Upper lobe of right lung (tissue), 1 donor: ENCODE data around the gene RALA. TPM values are rescaled to one million over a fixed set of nuclear protein-coding genes. Genes with fewer than 3 reads are reported as not detected.
"Not testable (repeated sequence)": the region's sequence is repeated elsewhere in the genome, so short reads cannot be mapped to it uniquely, and the experiment has no call there.

Source experiments
- ATAC-seq: fragments of 200-7000 bp; cut with Tn5 transposase; one replicate; pipeline ENCODE4 v1.9.1; 2020; ENCODE audit warnings: mild to moderate bottlenecking, moderate library complexity
- DNase-seq: peaks from one replicate; pipeline ENCODE4 v3.0.0-alpha.2; 2020
- H3K27ac ChIP-seq: fragments of 200-600 bp; one replicate; pipeline ENCODE4 v1.8.0; 2022
- H3K27me3 ChIP-seq: fragments of 200-600 bp; one replicate; pipeline ENCODE4 v1.8.0; 2022; ENCODE audit warnings: mild to moderate bottlenecking
- H3K36me3 ChIP-seq: fragments of 200-600 bp; one replicate; pipeline ENCODE4 v1.8.0; 2022
- H3K4me1 ChIP-seq: fragments of 200-600 bp; one replicate; pipeline ENCODE4 v1.8.0; 2022
- H3K4me3 ChIP-seq: fragments of 200-600 bp; one replicate; pipeline ENCODE4 v1.8.0; 2022; ENCODE audit warnings: mild to moderate bottlenecking
- H3K9me3 ChIP-seq: fragments of 200-600 bp; one replicate; pipeline ENCODE4 v1.8.0; 2022
- CTCF ChIP-seq: fragments of 200-600 bp; IDR thresholded peaks from one replicate; pipeline ENCODE4 v1.8.0; 2022; ENCODE audit warnings: antibody characterized with exemption
- intact Hi-C: fragments of 100-400 bp; cut with DNase I; formaldehyde crosslinking; loops from one replicate; pipeline ENCODE4 v1.11.0; 2022
- total RNA-seq: library from RNA; stranded (reverse); fragmentation: NEBNext Ultra II Directional; extraction: Animal tissue kit (Norgen Biotek cat#: 25700); gene quantifications from one replicate; pipeline ENCODE4 v1.2.1, GENCODE V29; 2021
- donor health status: DM: no; HTN: yes; CAD: no; lungs with severe emphysema.

RALA gene
- total RNA-seq, 1 donor from 2014 or later = 53.4 TPM

DNA sequence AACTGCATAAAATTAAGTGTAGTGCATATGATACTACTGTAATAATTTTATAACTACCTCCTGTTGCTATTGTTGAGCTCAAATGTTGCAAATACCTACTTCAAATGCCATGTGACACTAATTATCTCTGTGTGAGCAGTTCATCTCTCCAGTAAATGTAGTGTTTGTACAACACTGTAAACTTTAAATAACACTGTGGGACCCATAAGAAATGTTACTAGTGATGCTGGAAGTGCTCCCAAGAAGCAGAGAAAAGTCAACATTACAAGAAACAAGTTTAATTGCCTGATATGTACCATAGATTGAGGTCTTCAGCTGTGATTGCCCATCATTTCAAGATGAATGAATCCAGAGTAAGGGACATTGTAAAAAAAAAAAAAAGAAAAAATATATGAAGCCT, 39.9 kb downstream of the RALA start:
- no peak overlapping the region for H3K4me3 ChIP-seq
- no peak for TF ChIP-seq CTCF
- H3K9me3 ChIP-seq = no peaks in the 10 kb centered on the region
- ATAC-seq (no peak), DNase-seq (no peak)
- no peak overlapping the region for H3K27ac ChIP-seq
- no peaks in the 10 kb centered on the region for H3K27me3 ChIP-seq
- intact Hi-C loops = no loop called here
- no peaks in the 10 kb centered on the region for H3K36me3 ChIP-seq
- H3K4me1 ChIP-seq = peaks cover 13% of the 10 kb centered on the region

DNA sequence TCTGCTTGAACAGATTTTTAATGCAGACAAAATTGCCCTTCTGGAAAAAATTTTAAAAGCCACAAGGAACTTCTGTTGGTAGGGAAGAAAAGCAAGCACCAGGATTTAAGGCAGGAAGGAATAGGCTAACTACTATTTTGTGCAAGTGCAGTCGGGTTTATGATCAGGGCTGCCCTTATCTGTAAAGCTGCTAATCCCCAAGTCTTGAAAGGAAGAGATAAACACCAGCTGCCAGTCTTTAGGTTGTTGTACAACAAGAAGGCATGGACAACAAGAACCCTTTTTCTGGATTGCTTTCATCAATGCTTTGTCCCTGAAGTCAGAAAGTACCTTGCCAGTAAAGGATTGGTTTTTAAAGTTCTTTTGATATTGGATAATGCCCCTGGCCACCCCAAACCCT, 40.7 kb downstream of the RALA start:
- intact Hi-C loops = no loop called here

DNA sequence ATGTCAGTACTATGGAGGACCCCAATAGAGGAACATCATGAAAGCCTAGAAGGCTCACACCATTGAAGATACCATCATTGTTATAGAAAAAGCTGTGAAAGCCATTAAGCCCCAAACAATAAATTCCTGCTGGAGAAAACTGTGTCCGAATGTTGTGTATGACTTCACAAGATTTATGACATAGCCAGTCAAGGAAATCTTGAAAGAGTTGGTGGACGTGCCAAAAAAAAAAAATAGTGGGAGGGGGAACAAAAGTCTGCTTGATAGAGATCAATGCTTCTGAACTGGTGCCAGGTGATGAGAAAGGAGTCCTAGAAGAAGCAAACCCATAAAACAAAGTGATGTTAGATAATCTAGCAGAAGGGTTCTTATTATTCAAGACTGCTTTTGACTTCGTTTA, 41.2 kb downstream of the RALA start:
- no peak for TF ChIP-seq CTCF
- H3K4me1 ChIP-seq = peaks cover 13% of the 10 kb centered on the region
- H3K27ac ChIP-seq = no peak overlapping the region
- no peak for ATAC-seq
- no peaks in the 10 kb centered on the region for H3K27me3 ChIP-seq
- no peaks in the 10 kb centered on the region for H3K9me3 ChIP-seq
- no peak for DNase-seq
- intact Hi-C loops = no loop called here
- H3K36me3 ChIP-seq = no peaks in the 10 kb centered on the region
- H3K4me3 ChIP-seq = no peak overlapping the region

More for the DNA sequence above, 40.7 kb downstream of the RALA start:
- DNase-seq (no peak), ATAC-seq (no peak)
- H3K36me3 ChIP-seq = no peaks in the 10 kb centered on the region
- H3K27ac ChIP-seq = no peak overlapping the region
- no peaks in the 10 kb centered on the region for H3K9me3 ChIP-seq
- TF ChIP-seq CTCF = no peak
- H3K4me3 ChIP-seq = no peak overlapping the region
- peaks cover 13% of the 10 kb centered on the region for H3K4me1 ChIP-seq
- H3K27me3 ChIP-seq = no peaks in the 10 kb centered on the region

- Histone ChIP-seq H3K36me3 (no peaks in the 10 kb centered on the region), H3K4me1 (peaks cover 13% of the 10 kb centered on the region), H3K27me3 (no peaks in the 10 kb centered on the region), H3K4me3 (no peak overlapping the region), H3K9me3 (no peaks in the 10 kb centered on the region), H3K27ac (no peak overlapping the region)
- TF ChIP-seq CTCF = no peak
- ATAC-seq (no peak), DNase-seq (no peak)
- intact Hi-C loops = no loop called here
Measured at GRCh38 chr7:39666562-39666961, 43.2 kb downstream of the RALA start.

DNA sequence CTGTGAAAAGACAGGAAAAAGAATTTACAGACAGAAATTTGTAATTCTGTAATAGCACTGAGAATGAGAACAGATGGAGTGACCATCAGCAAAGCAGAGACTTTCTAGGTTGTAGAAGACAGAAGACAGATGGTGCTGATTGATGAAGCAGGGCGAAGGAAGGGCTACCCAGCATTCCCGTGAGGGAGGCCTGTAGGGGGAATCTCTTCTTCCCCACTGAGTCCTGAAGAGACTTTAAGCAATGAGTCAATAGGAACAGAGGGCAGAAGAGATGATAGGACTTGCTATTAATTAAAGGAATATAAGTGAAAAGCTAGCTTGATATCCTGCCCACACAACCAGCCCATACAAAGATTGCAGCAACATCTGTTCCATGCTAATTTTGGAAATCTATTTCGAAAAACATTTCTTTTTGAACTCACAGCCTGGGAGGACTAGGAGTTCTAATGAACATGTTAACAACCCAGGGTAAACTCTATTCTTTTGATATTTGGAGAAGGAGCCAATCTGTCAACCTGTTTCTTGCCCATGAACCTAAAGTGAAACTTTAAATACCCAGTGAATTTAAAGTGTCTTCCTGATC, 44.1 kb downstream of the RALA start:
- H3K27ac ChIP-seq = no peak overlapping the region
- intact Hi-C loops = no loop called here
- no peak overlapping the region for H3K4me3 ChIP-seq
- H3K36me3 ChIP-seq = no peaks in the 10 kb centered on the region
- ATAC-seq = no peak
- peaks cover 13% of the 10 kb centered on the region for H3K4me1 ChIP-seq
- no peak for TF ChIP-seq CTCF
- H3K9me3 ChIP-seq = no peaks in the 10 kb centered on the region
- no peaks in the 10 kb centered on the region for H3K27me3 ChIP-seq
- DNase-seq = no peak

DNA sequence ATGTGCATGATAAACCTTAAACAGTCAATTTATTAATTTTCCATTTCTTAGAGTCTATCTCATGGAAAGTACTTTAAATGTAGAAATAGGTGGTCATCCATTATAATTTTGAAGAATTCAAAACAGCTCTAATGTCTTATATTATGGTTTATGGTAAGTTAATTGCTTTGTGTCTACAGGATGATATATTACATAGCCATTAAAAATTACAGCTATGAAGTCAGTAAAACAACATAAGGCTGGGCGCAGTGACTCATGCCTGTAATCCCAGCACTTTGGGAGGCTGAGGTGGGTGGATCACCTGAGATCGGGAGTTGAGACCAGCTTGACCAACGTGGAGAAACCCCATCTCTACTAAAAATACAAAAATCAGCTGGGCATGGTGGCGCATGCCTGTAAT, 44.9 kb downstream of the RALA start:
- ATAC-seq = not testable (repeated sequence)

More for the DNA sequence above, 44.9 kb downstream of the RALA start:
- peaks cover 13% of the 10 kb centered on the region for H3K4me1 ChIP-seq
- H3K4me3 ChIP-seq, H3K27me3 ChIP-seq, DNase-seq, H3K27ac ChIP-seq, H3K9me3 ChIP-seq, intact Hi-C loops, H3K36me3 ChIP-seq: not testable (repeated sequence)
